Measurements from ENCODE around the gene GUCA2B. TPM values are rescaled to one million over a fixed set of nuclear protein-coding genes. Genes with fewer than 3 reads are reported as not detected.

The GUCA2B gene
- total RNA-seq, 6 experiments from 2014 or later = not detected

- H3K4me1 Mint-ChIP-seq (ENCODE audit: low read depth) = no peaks in the 10 kb centered on the region
- no peaks in the 10 kb centered on the region for H3K36me3 Mint-ChIP-seq (ENCODE audit: low read depth)
- DNase-seq = no peak
- no peak for TF ChIP-seq CTCF (IDR thresholded peaks at IDR 0.05)
- H3K27me3 Mint-ChIP-seq (ENCODE audit: insufficient read depth) = peaks cover 26% of the 10 kb centered on the region
- H3K9me3 Mint-ChIP-seq = no peaks in the 10 kb centered on the region
- H3K27ac Mint-ChIP-seq = no peak overlapping the region
- no peak overlapping the region for H3K4me3 Mint-ChIP-seq
These were observed 36.0 kb upstream of the GUCA2B start for GRCh38 chr1:42117214-42117613.

GRCh38 chr1:42118125-42118524, 35.1 kb upstream of the GUCA2B start:
- Mint-ChIP-seq H3K4me1 (ENCODE audit: low read depth) (no peaks in the 10 kb centered on the region), H3K36me3 (ENCODE audit: low read depth) (no peaks in the 10 kb centered on the region), H3K27ac (no peak overlapping the region), H3K4me3 (no peak overlapping the region), H3K27me3 (ENCODE audit: insufficient read depth) (peaks cover 22% of the 10 kb centered on the region), H3K9me3 (no peaks in the 10 kb centered on the region)
- no peak for DNase-seq
- TF ChIP-seq CTCF (IDR thresholded peaks at IDR 0.05) = no peak

- DNase-seq = no peak
- Mint-ChIP-seq H3K36me3 (ENCODE audit: low read depth) (no peaks in the 10 kb centered on the region), H3K27ac (no peak overlapping the region)
These were observed 30.8 kb upstream of the GUCA2B start for GRCh38 chr1:42122408-42122807.

GRCh38 chr1:42125552-42125951, 27.7 kb upstream of the GUCA2B start:
- Mint-ChIP-seq H3K36me3 (ENCODE audit: low read depth) (no peaks in the 10 kb centered on the region), H3K9me3 (no peaks in the 10 kb centered on the region), H3K27ac (no peak overlapping the region), H3K27me3 (ENCODE audit: insufficient read depth) (peaks cover 16% of the 10 kb centered on the region), H3K4me1 (ENCODE audit: low read depth) (no peaks in the 10 kb centered on the region), H3K4me3 (no peak overlapping the region)
- DNase-seq = no peak
- no peak for TF ChIP-seq CTCF (IDR thresholded peaks at IDR 0.05)

More at GRCh38 chr1:42122408-42122807, 30.8 kb upstream of the GUCA2B start:
- no peak for TF ChIP-seq CTCF (IDR thresholded peaks at IDR 0.05)
- Mint-ChIP-seq H3K9me3 (no peaks in the 10 kb centered on the region), H3K27me3 (ENCODE audit: insufficient read depth) (peaks cover 13% of the 10 kb centered on the region), H3K4me3 (no peak overlapping the region), H3K4me1 (ENCODE audit: low read depth) (no peaks in the 10 kb centered on the region)

GRCh38 chr1:42127767-42128166, 25.4 kb upstream of the GUCA2B start:
- no peak for DNase-seq
- Mint-ChIP-seq H3K27me3 (ENCODE audit: insufficient read depth) (peaks cover 20% of the 10 kb centered on the region), H3K27ac (no peak overlapping the region), H3K36me3 (ENCODE audit: low read depth) (no peaks in the 10 kb centered on the region), H3K9me3 (no peaks in the 10 kb centered on the region), H3K4me1 (ENCODE audit: low read depth) (no peaks in the 10 kb centered on the region), H3K4me3 (no peak overlapping the region)
- no peak for TF ChIP-seq CTCF (IDR thresholded peaks at IDR 0.05)

GRCh38 chr1:42128499-42128898, 24.7 kb upstream of the GUCA2B start:
- Mint-ChIP-seq H3K4me1 (ENCODE audit: low read depth) (no peaks in the 10 kb centered on the region), H3K27ac (no peak overlapping the region), H3K36me3 (ENCODE audit: low read depth) (no peaks in the 10 kb centered on the region), H3K9me3 (no peaks in the 10 kb centered on the region), H3K27me3 (ENCODE audit: insufficient read depth) (peaks cover 20% of the 10 kb centered on the region), H3K4me3 (no peak overlapping the region)
- DNase-seq = no peak
- no peak for TF ChIP-seq CTCF (IDR thresholded peaks at IDR 0.05)
